Ovary (tissue), 9 donors: Measurements from ENCODE around the gene STRA6. TPM values are rescaled to one million over a fixed set of nuclear protein-coding genes. Genes with fewer than 3 reads are reported as not detected.

Source experiments
- DNase-seq, 5 donors: peaks; one replicate each; pipeline ENCODE4 v3.0.0-alpha.2; 2019 to 2020
- H3K27ac ChIP-seq, 2 donors: fragments of 200-600 bp; one replicate each; pipeline versions ENCODE4 v1.5.1 to v1.8.0; 2019 to 2022
- H3K27me3 ChIP-seq: fragments of 200-600 bp; one replicate; pipeline ENCODE4 v1.8.0; 2022
- H3K36me3 ChIP-seq: fragments of 200-600 bp; sonication (generic); one replicate; pipeline ENCODE4 v1.5.1; 2019
- H3K4me1 ChIP-seq: one replicate; pipeline ENCODE4 v1.8.1; 2013; ENCODE audit warnings: mild to moderate bottlenecking, moderate library complexity; ENCODE audit not compliant: insufficient read depth
- H3K4me3 ChIP-seq: fragments of 200-600 bp; sonication (generic); one replicate; pipeline ENCODE4 v1.5.1; 2017
- H3K9me3 ChIP-seq, 2 donors: fragments of 200-600 bp in 1 of 2; sonication (generic) in 1 of 2; one replicate each; pipeline versions ENCODE4 v1.5.1 to v1.8.1; 2013 to 2019; ENCODE audit warnings: mild to moderate bottlenecking in 1 of 2, moderate library complexity in 1 of 2
- CTCF ChIP-seq, 3 donors: fragments of 450-650 bp in 2 of 3; fragments of 200-600 bp in 1 of 3; IDR thresholded peaks; one replicate each; pipeline versions ENCODE4 v1.5.1 to v1.8.0; 2016 to 2022; ENCODE audit warnings: antibody characterized with exemption in 3 of 3, mild to moderate bottlenecking in 1 of 3
- EP300 ChIP-seq: sonication (generic); formaldehyde crosslinking; IDR thresholded peaks from one replicate; pipeline ENCODE4 v1.6.1; 2017; ENCODE audit warnings: antibody characterized with exemption
- POLR2A ChIP-seq: fragments of 450-650 bp; IDR thresholded peaks from one replicate; pipeline ENCODE4 v1.6.1; 2017; ENCODE audit warnings: antibody characterized with exemption, mild to moderate bottlenecking, moderate library complexity
- WGBS, 3 donors: extraction: QIAGEN DNeasy Blood & Tissue Kit in 1 of 3; methylation state at CpG; one replicate each; pipeline versions ENCODE4 v1.1.5 to v1.1.7; 2013 to 2017; 5-methylcytosine and 5-hydroxymethylcytosine counted together
- intact Hi-C, 4 donors: fragments of 100-400 bp; cut with DNase I; formaldehyde crosslinking; loops; one replicate each; pipeline versions ENCODE4 v1.11.0 to v1.15.1; 2022 to 2023
- polyA plus RNA-seq, 2 donors: library from polyadenylated mRNA; stranded (reverse); fragments of 200-250 nt in 1 of 2; fragments of 350-450 nt in 1 of 2; fragmentation: Illumina TruSeq in 1 of 2; extraction: RNeasy Lipid Tissue Mini Kit (QIAGEN cat#74804) in 1 of 2; gene quantifications; one replicate each; pipeline ENCODE4 v1.2.3, GENCODE V29; 2013 to 2014
- total RNA-seq, 7 donors: library from RNA; depleted of rRNA in 2 of 7; stranded (reverse); fragments of >200 nt in 2 of 7; fragmentation: NEBNext Ultra II Directional in 3 of 7; extraction: Animal tissue kit (Norgen Biotek cat#: 25700) in 3 of 7; gene quantifications; one replicate each; pipeline versions ENCODE4 v1.1.0 to v1.2.4, GENCODE V29; 2016 to 2023
- donor health status: DM: no; HTN: no; CAD: no; lungs with moderate emphysema.
- donor health status: DM: no; HTN: no; CAD: no.
- donor health status: Bipolar disorder and iron deficiency.
- donor health status: DM: yes; HTN: yes; CAD: no.
- donor health status: DM: no; HTN: no; CAD: no.
- donor health status: DM: yes; HTN: yes; CAD: no.

Gene STRA6
- total and polyA plus RNA-seq, 9 donors = 0.20 to 2.8 (median 0.69) TPM

- TF ChIP-seq CTCF (IDR thresholded peaks at IDR 0.05) = no peak
- no peak for TF ChIP-seq EP300
- TF ChIP-seq POLR2A = no peak
- intact Hi-C loops = no loop called here
- no peaks in the 10 kb centered on the region for H3K27me3 ChIP-seq
- 78 to 83% (median 81%) methylated on average over 12 to 16 of the region's 16 CpGs for WGBS, 3 donors
- no peak overlapping the region for H3K4me3 ChIP-seq
- peaks cover 3% of the 10 kb centered on the region for H3K4me1 ChIP-seq
- no peaks in the 10 kb centered on the region for H3K9me3 ChIP-seq
- no peaks in the 10 kb centered on the region for H3K36me3 ChIP-seq
- DNase-seq = no peak
- no peak overlapping the region for H3K27ac ChIP-seq
Measured at GRCh38 chr15:74207652-74208440, 5.3 kb upstream of the STRA6 start.

DNA sequence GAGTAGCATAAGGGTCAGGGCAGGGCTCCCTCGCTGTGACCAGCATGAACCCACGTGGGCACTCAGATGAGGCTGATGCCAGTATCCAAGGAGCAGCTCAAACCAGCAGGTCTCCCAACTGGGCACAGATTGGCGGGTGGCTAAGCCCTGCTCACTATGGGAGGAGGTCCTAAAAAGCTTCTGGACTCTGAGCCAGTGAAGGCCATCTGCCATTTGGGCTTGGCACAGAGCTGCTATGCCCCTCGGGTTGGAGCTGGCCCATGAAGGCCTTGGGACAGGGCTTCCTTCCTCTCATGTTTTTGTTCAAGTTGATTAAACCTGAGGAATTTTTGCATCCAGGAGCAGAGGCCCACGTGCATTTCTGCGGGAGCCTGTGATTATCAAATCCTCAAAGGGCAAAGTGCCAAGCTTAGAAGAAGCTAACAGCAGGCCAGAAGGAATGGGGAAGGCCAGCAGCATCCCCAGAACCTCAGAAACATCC lies 4.3 kb upstream of the STRA6 start:
- Histone ChIP-seq H3K9me3 (no peaks in the 10 kb centered on the region), H3K27ac (no peak overlapping the region), H3K4me3 (no peak overlapping the region), H3K36me3 (no peaks in the 10 kb centered on the region), H3K4me1 (peaks cover 5% of the 10 kb centered on the region), H3K27me3 (no peaks in the 10 kb centered on the region)
- no peak for DNase-seq
- intact Hi-C loops = no loop called here
- TF ChIP-seq POLR2A (no peak), CTCF (IDR thresholded peaks at IDR 0.05) (no peak), EP300 (no peak)
- WGBS, 3 donors = 42 to 48% (median 45%) methylated on average over 6 of the region's 6 CpGs

DNA sequence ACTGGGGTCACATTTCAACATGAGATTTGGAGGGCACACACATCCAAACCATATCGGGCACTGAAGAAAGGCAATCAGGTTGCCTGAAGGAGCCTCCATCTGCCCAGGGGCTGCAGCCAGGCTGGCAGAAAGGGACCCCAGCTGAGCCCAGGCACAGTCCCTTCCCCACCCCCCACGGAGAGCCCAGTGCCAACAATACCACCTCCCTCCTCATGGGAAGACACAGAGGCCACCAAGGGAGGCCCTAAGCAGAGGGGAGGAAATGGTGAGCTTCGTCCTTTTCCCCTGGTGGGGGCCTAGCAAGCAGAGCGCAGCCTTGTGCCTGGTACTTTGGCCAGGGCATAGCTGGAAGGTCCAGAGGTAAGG lies 3.0 kb upstream of the STRA6 start:
- no peak overlapping the region for H3K4me3 ChIP-seq
- 80 to 91% (median 90%) methylated on average over 4 of the region's 4 CpGs for WGBS, 3 donors
- TF ChIP-seq EP300 = no peak
- no peak for TF ChIP-seq CTCF (IDR thresholded peaks at IDR 0.05)
- TF ChIP-seq POLR2A = no peak
- H3K4me1 ChIP-seq = peaks cover 15% of the 10 kb centered on the region
- H3K27me3 ChIP-seq = no peaks in the 10 kb centered on the region
- H3K36me3 ChIP-seq = no peaks in the 10 kb centered on the region
- H3K9me3 ChIP-seq = no peaks in the 10 kb centered on the region
- H3K27ac ChIP-seq = no peak overlapping the region
- intact Hi-C loops = no loop called here
- DNase-seq = no peak

DNA sequence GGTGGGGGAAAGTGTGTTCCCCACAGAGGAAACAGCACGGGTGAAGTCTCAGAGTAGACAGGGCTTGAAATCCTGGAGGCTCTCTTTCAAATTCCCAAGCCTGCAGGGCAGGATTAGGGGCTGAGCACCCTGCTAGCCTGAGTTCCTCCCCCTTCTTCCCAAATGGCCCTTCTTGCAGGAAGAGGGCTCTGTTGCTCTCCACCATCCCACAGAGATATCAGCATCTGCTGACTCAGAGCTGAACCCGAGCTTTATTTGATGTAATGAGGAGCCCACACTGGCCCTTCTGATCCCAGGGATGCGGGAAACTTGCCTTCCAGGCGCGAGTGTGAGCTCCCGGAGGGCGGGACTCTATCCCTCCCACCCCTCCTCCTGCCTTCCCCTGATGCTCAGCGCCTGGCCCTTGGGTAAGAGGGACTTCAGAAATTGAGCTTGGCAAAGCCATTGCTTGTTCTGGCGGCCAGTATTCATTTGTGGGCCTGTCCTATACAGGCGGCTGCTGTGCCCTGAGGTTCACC lies 1.4 kb upstream of the STRA6 start:
- peaks cover 18% of the 10 kb centered on the region for H3K4me1 ChIP-seq

More for the DNA sequence above, 1.4 kb upstream of the STRA6 start:
- Histone ChIP-seq H3K27me3 (no peaks in the 10 kb centered on the region), H3K27ac (peak overlapping the region; percentile 57 to 62), H3K4me3 (no peak overlapping the region), H3K9me3 (no peaks in the 10 kb centered on the region), H3K36me3 (no peaks in the 10 kb centered on the region)
- 6 to 30% (median 13%) methylated on average over 10 of the region's 10 CpGs for WGBS, 3 donors
- DNase-seq = peak; percentile 61 to 83 (median 79)
- intact Hi-C loops = no loop called here
- TF ChIP-seq POLR2A (no peak), CTCF (IDR thresholded peaks at IDR 0.05) (no peak)
